H1 (cell line): Measurements from ENCODE around the gene AGBL1. TPM values are rescaled to one million over a fixed set of nuclear protein-coding genes. Genes with fewer than 3 reads are reported as not detected.

Experiments
- CTCF ChIA-PET: fragments of 300-600 bp; sonication (Branson Sonifier 250); formaldehyde crosslinking; loops from one replicate; lab custom pipeline; 2021; ENCODE audit not compliant: partially characterized antibody; lab: Charles Lee
- POLR2A ChIA-PET: fragments of 300-600 bp; sonication (Branson Sonifier 250); formaldehyde crosslinking; loops from one replicate; lab custom pipeline; 2021; ENCODE audit warnings: inconsistent platforms; ENCODE audit not compliant: partially characterized antibody; lab: Charles Lee
- DNase-seq, 2 experiments: peaks; one replicate each; pipeline versions ENCODE4 v3.0.0 to v3.0.0-alpha.2; 2010 to 2022; ENCODE audit warnings: low spot score in 2 of 2, low read depth in 1 of 2, mixed read lengths in 1 of 2
- FAIRE-seq: peaks from 2 replicates; lab custom pipeline; 2011; peaks lifted over from hg19 to GRCh38; lab: Jason Lieb, UNC
- H2AFZ ChIP-seq: 2 replicates; pipeline ENCODE4 v1.8.1; 2012; ENCODE audit warnings: low read length, inconsistent platforms
- H2AK5ac ChIP-seq: 2 replicates; pipeline ENCODE4 v1.6.1; 2013; ENCODE audit warnings: low read depth, low read length
- H2BK120ac ChIP-seq: replicated peaks from 2 replicates; pipeline ENCODE3; 2013; ENCODE audit warnings: low read depth, low read length, inconsistent platforms
- H2BK12ac ChIP-seq: 2 replicates; pipeline ENCODE4 v1.6.1; 2013; ENCODE audit warnings: low read depth, low read length
- H2BK15ac ChIP-seq: 2 replicates; pipeline ENCODE4 v1.6.1; 2013; ENCODE audit warnings: low read length
- H2BK20ac ChIP-seq: 2 replicates; pipeline ENCODE4 v1.6.1; 2013; ENCODE audit warnings: low read length
- H2BK5ac ChIP-seq: 2 replicates; pipeline ENCODE4 v1.6.1; 2013; ENCODE audit warnings: low read depth, low read length
- H3K14ac ChIP-seq: 2 replicates; pipeline ENCODE4 v1.6.1; 2013; ENCODE audit warnings: inconsistent platforms; ENCODE audit not compliant: insufficient read length
- H3K18ac ChIP-seq: 2 replicates; pipeline ENCODE4 v1.6.1; 2013; ENCODE audit warnings: low read length; ENCODE audit errors: extremely low read depth
- H3K23ac ChIP-seq: 2 replicates; pipeline ENCODE4 v1.6.1; 2013; ENCODE audit warnings: inconsistent platforms; ENCODE audit not compliant: insufficient read length
- H3K23me2 ChIP-seq: 2 replicates; pipeline ENCODE4 v1.6.1; 2013; ENCODE audit warnings: low read depth, low read length
- H3K27ac ChIP-seq: 2 replicates; pipeline ENCODE4 v1.6.1; 2011; ENCODE audit warnings: low read depth, low read length, inconsistent platforms
- H3K27me3 ChIP-seq, 4 experiments: replicated peaks in 1 of 4; 1 replicate in 1 of 4; 2 replicates in 3 of 4; pipeline versions ENCODE4 v1.6.1 to v1.8.1; 2011 to 2013; ENCODE audit warnings: low read length in 3 of 4, mild to moderate bottlenecking in 3 of 4, inconsistent platforms in 2 of 4, mixed read lengths in 2 of 4, moderate library complexity in 1 of 4; ENCODE audit not compliant: control insufficient read depth in 3 of 4, insufficient read depth in 3 of 4; ENCODE audit errors: extremely low read depth in 1 of 4
- H3K36me3 ChIP-seq, 4 experiments: 2 replicates each; pipeline versions ENCODE4 v1.6.1 to v1.8.1; 2011 to 2013; ENCODE audit warnings: mild to moderate bottlenecking in 4 of 4, low read length in 3 of 4, moderate library complexity in 2 of 4, control low read depth in 1 of 4, inconsistent platforms in 1 of 4; ENCODE audit not compliant: insufficient read depth in 4 of 4, control insufficient read depth in 2 of 4
- H3K4ac ChIP-seq: replicated peaks from 2 replicates; pipeline ENCODE3; 2013; ENCODE audit warnings: low read length, low read depth, mixed read lengths, inconsistent platforms; ENCODE audit not compliant: insufficient read length
- H3K4me1 ChIP-seq, 4 experiments: replicated peaks in 1 of 4; 1 replicate in 1 of 4; 2 replicates in 3 of 4; pipeline versions ENCODE4 v1.6.1 to v1.8.1; 2011 to 2013; ENCODE audit warnings: low read length in 3 of 4, inconsistent platforms in 2 of 4, mixed read lengths in 1 of 4; ENCODE audit not compliant: insufficient read depth in 4 of 4, control insufficient read depth in 3 of 4
- H3K4me2 ChIP-seq, 2 experiments: 2 replicates each; pipeline versions ENCODE4 v1.6.1 to v1.8.1; 2011 to 2013; ENCODE audit warnings: low read depth in 2 of 2, low read length in 2 of 2, control low read depth in 1 of 2, inconsistent platforms in 1 of 2, mild to moderate bottlenecking in 1 of 2; ENCODE audit not compliant: insufficient read depth in 1 of 2
- H3K4me3 ChIP-seq, 4 experiments: fragments of 200-600, 300-600 bp in 1 of 4; sonication (generic), shearing (Covaris generic), sonication (Bioruptor Twin) in 1 of 4; 2 replicates each; pipeline versions ENCODE4 v1.5.1 to v1.8.1; 2011 to 2016; ENCODE audit warnings: low read length in 4 of 4, low read depth in 3 of 4, control low read depth in 2 of 4, inconsistent platforms in 2 of 4, mild to moderate bottlenecking in 2 of 4, mixed read lengths in 1 of 4, moderate library complexity in 1 of 4; ENCODE audit not compliant: insufficient read depth in 2 of 4; ENCODE audit errors: extremely low read depth in 1 of 4
- H3K56ac ChIP-seq: replicated peaks from 2 replicates; pipeline ENCODE3; 2013; ENCODE audit warnings: low read depth, mild to moderate bottlenecking, mixed read lengths, low read length, inconsistent platforms; ENCODE audit not compliant: insufficient read length
- H3K79me1 ChIP-seq: 2 replicates; pipeline ENCODE4 v1.6.1; 2013; ENCODE audit warnings: low read depth, low read length, control low read depth
- H3K79me2 ChIP-seq, 2 experiments: 2 replicates each; pipeline versions ENCODE4 v1.6.1 to v1.8.1; 2012 to 2013; ENCODE audit warnings: low read length in 2 of 2, mild to moderate bottlenecking in 2 of 2, inconsistent platforms in 1 of 2; ENCODE audit not compliant: insufficient read depth in 2 of 2, control insufficient read depth in 1 of 2
- H3K9ac ChIP-seq, 4 experiments: replicated peaks in 1 of 4; 1 replicate in 1 of 4; 2 replicates in 3 of 4; pipeline versions ENCODE4 v1.6.1 to v1.8.1; 2011 to 2013; ENCODE audit warnings: low read depth in 3 of 4, low read length in 3 of 4, control low read depth in 2 of 4, mild to moderate bottlenecking in 2 of 4, moderate library complexity in 2 of 4, inconsistent platforms in 1 of 4; ENCODE audit errors: extremely low read depth in 1 of 4
- H3K9me3 ChIP-seq, 2 experiments: 2 replicates each; pipeline versions ENCODE4 v1.6.1 to v1.8.1; 2012 to 2013; ENCODE audit warnings: mild to moderate bottlenecking in 2 of 2, moderate library complexity in 2 of 2, control low read depth in 1 of 2, inconsistent platforms in 1 of 2, low read depth in 1 of 2, low read length in 1 of 2, mixed read lengths in 1 of 2; ENCODE audit not compliant: insufficient read depth in 2 of 2
- H4K20me1 ChIP-seq, 2 experiments: replicated peaks in 1 of 2; 2 replicates each; pipeline versions ENCODE3 to v1.8.1; 2011 to 2013; ENCODE audit warnings: inconsistent platforms in 2 of 2, low read length in 2 of 2, mild to moderate bottlenecking in 1 of 2; ENCODE audit not compliant: insufficient read depth in 2 of 2, control insufficient read depth in 1 of 2
- H4K5ac ChIP-seq: 2 replicates; pipeline ENCODE4 v1.6.1; 2013; ENCODE audit warnings: low read length, low read depth, mixed read lengths, inconsistent platforms; ENCODE audit not compliant: insufficient read length
- H4K8ac ChIP-seq: 2 replicates; pipeline ENCODE4 v1.8.0; 2013; ENCODE audit warnings: mild to moderate bottlenecking, moderate library complexity, low read length, inconsistent platforms; ENCODE audit not compliant: insufficient read depth; ENCODE audit errors: extremely low read depth
- H4K91ac ChIP-seq: replicated peaks from 2 replicates; pipeline ENCODE3; 2013; ENCODE audit warnings: low read length, mixed read lengths, inconsistent platforms; ENCODE audit not compliant: insufficient read length
- POU5F1 ChIP-seq: IDR thresholded peaks from 2 replicates; pipeline ENCODE4 v1.6.1; 2011; ENCODE audit warnings: low read depth, mild to moderate bottlenecking, low read length, moderate library complexity
- RBBP5 ChIP-seq: IDR thresholded peaks from 2 replicates; pipeline ENCODE4 v1.7.1; 2012; ENCODE audit warnings: low read depth, mild to moderate bottlenecking, inconsistent platforms, low read length, moderate library complexity, borderline replicate concordance
- SRF ChIP-seq: IDR thresholded peaks from 2 replicates; pipeline ENCODE4 v1.6.1; 2011; ENCODE audit warnings: mild to moderate bottlenecking, low read depth, low read length, moderate library complexity
- WGBS, 2 experiments: shearing (Covaris generic) in 1 of 2; methylation state at CpG; one replicate each; pipeline versions ENCODE4 v1.1.6 to v1.1.7; 2013 to 2015; ENCODE audit warnings: low lambda C conversion rate in 2 of 2, mixed read lengths in 2 of 2, inconsistent platforms in 1 of 2, low coverage in 1 of 2, missing lambda C conversion rate in 1 of 2; ENCODE audit not compliant: insufficient replicate concordance in 2 of 2, insufficient coverage in 1 of 2, insufficient read length in 1 of 2; ENCODE audit errors: extremely low coverage in 1 of 2, missing lambda C conversion rate in 1 of 2; 5-methylcytosine and 5-hydroxymethylcytosine counted together
- polyA plus RNA-seq, 7 experiments: library from polyadenylated mRNA; depleted of rRNA in 3 of 7; stranded (reverse) in 5 of 7; unstranded in 2 of 7; fragments of >200 nt in 5 of 7; fragments of 200-250 nt in 2 of 7; gene quantifications; 1 replicate in 5 of 7; 2 replicates in 1 of 7; 4 replicates in 1 of 7; pipeline versions ENCODE4 v1.2.1 to v1.2.3, GENCODE V29; 2011 to 2013; ENCODE audit warnings: missing spikeins in 2 of 7, mixed read lengths in 2 of 7
- total RNA-seq: library from RNA; stranded (reverse); fragmentation: NEBNext Ultra II Directional; extraction: Animal tissue kit (Norgen Biotek cat#: 25700); gene quantifications from 2 replicates; pipeline ENCODE4 v1.2.1, GENCODE V29; 2021

AGBL1 gene
- total and polyA plus RNA-seq, 2 of the 8 experiments (the other 6 are each of a cell fraction or from before 2014, with no cell fraction given) = not detected

- H3K79me1 ChIP-seq = no peaks in the 10 kb centered on the region
- H3K4ac ChIP-seq = no peak overlapping the region
- H3K9me3 ChIP-seq = peaks cover 9 to 14% of the 10 kb centered on the region in 2 experiments
- peak overlapping the region; percentile 17; the same call in 1 of the 2 replicates for H2BK12ac ChIP-seq
- no peak for FAIRE-seq
- 95% methylated on average over 9 of the region's 9 CpGs; no CpG with 5 or more reads in 1 of the 2 experiments for WGBS, 2 experiments
- H3K36me3 ChIP-seq = peaks cover 0 to 3% (median 0%) of the 10 kb centered on the region in 4 experiments; a peak in 1 of 8 replicates
- H3K56ac ChIP-seq = no peak overlapping the region
- H2BK15ac ChIP-seq = no peak overlapping the region
- peaks cover 2 to 9% (median 6%) of the 10 kb centered on the region in 4 experiments; a peak in 4 of 7 replicates for H3K4me1 ChIP-seq
- no peak overlapping the region for H3K27ac ChIP-seq
- TF ChIP-seq RBBP5 (no peak), POU5F1 (no peak), SRF (no peak)
- ChIA-PET POLR2A (no interaction called here), CTCF (interaction anchor here (0.6 to 1.7 kb wide), 2 partner anchors 17 to 165 kb away, joined by 3 to 4 read pairs; no protein-coding TSS in a partner anchor)
- H3K27me3 ChIP-seq = no peaks in the 10 kb centered on the region
- no peak overlapping the region for H4K91ac ChIP-seq
- no peak overlapping the region for H2AFZ ChIP-seq
- H4K8ac ChIP-seq = no peak overlapping the region
- H3K23me2 ChIP-seq = no peaks in the 10 kb centered on the region; the same call in 1 of the 2 replicates
- H2BK120ac ChIP-seq = no peak overlapping the region
- H3K14ac ChIP-seq = no peak overlapping the region
- no peak overlapping the region for H3K4me2 ChIP-seq
- no peak overlapping the region for H2BK5ac ChIP-seq
- no peak overlapping the region for H3K18ac ChIP-seq
- H3K79me2 ChIP-seq = no peaks in the 10 kb centered on the region
- H4K5ac ChIP-seq = no peak overlapping the region
- H3K9ac ChIP-seq = no peak overlapping the region
- H2BK20ac ChIP-seq = 0 out of 2 replicates have a peak overlapping the region, but pooled peaks have one; percentile 48
- no peak overlapping the region for H2AK5ac ChIP-seq
- H4K20me1 ChIP-seq = no peaks in the 10 kb centered on the region
- no peak overlapping the region for H3K23ac ChIP-seq
- DNase-seq = no peak
- H3K4me3 ChIP-seq = no peak overlapping the region
Measured at GRCh38 chr15:86591994-86592735, 512.5 kb downstream of the AGBL1 start.
